Caki2 (cell line): ENCODE results near the gene SNX10. TPM values are rescaled to one million over a fixed set of nuclear protein-coding genes. Genes with fewer than 3 reads are reported as not detected.

ENCODE experiments used
- DNase-seq: peaks from one replicate; pipeline ENCODE4 v3.0.0-alpha.2; 2015; ENCODE audit warnings: low read depth
- in situ Hi-C: cut with HindIII; loops from 2 replicates; pipeline ENCODE4 v1.10.0; 2016; ENCODE audit warnings: low sequenced_read_pairs, low pct_unique_long_range_greater_than_20kb, mixed read lengths
- total RNA-seq: library from RNA; depleted of rRNA; stranded (reverse); fragments of >200 nt; shearing (Covaris generic); gene quantifications from 2 replicates; pipeline ENCODE4 v1.2.3, GENCODE V29; 2014; ENCODE audit warnings: low replicate concordance

Gene SNX10
- total RNA-seq, 1 experiment from 2014 or later: 17.9 TPM

DNA sequence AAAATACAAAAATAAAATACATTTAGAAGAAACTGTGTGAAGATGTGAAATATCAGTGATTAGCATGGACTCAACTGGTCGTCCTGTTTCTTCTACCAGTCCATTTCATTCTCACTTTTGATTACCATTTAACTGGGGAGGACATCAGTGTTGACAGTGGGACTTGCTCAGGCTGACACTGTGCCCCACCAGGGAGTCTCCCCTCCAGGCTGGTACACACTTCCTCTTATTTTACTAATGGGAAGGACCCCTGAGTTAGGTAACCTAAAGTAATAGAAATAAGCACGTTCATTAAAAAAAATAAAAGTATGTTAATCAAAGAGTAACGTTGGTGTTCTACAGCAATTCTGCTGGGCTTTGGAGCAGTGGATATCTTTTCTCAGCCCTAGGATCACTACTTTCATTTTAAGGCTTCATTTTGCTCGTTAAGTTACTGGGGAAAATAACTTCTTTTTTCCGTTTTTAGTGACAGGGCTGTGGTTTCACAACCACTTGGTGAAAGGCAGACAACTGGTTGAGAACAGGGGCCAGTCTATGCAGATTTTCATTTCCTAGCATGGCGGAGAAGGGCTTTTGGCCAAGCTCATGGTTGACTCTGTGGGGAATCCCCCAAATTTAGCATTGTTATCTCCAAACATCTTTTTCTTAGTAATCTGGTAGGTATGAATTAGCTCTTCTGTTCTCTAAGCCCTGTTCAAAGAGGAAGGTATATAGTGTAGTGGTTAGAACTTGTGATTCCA is 2.1 kb downstream of the SNX10 start:
- in situ Hi-C loops: no loop called here
- no peak for DNase-seq

DNA sequence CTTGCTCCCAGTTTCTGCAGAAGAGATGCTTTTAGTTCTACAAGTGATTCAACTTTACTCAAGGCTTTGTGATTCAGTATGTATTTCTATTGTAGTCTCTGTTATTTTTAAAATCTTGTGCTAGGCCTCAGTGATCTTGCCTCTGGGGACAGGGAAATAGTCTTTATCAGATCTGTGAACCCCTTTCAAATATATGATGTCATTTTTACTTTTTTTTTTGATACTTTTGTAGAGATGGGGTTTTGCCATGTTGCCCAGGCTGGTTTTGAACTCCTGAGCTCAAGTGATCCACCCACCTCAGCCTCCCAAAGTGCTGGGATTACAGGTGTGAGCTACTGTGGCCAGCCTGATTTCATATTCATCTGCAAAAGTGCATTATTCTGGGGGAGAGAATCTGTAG is 3.4 kb downstream of the SNX10 start:
- DNase-seq: no peak
- in situ Hi-C loops: no loop called here

GRCh38 chr7:26295586-26295985 is 3.9 kb downstream of the SNX10 start:
- no peak for DNase-seq
- in situ Hi-C loops: no loop called here

- in situ Hi-C loops: no loop called here
- no peak for DNase-seq
These were observed 6.9 kb downstream of the SNX10 start for GRCh38 chr7:26298472-26299058.

GRCh38 chr7:26305090-26305868 is 13.6 kb downstream of the SNX10 start:
- in situ Hi-C loops: no loop called here
- no peak for DNase-seq

DNA sequence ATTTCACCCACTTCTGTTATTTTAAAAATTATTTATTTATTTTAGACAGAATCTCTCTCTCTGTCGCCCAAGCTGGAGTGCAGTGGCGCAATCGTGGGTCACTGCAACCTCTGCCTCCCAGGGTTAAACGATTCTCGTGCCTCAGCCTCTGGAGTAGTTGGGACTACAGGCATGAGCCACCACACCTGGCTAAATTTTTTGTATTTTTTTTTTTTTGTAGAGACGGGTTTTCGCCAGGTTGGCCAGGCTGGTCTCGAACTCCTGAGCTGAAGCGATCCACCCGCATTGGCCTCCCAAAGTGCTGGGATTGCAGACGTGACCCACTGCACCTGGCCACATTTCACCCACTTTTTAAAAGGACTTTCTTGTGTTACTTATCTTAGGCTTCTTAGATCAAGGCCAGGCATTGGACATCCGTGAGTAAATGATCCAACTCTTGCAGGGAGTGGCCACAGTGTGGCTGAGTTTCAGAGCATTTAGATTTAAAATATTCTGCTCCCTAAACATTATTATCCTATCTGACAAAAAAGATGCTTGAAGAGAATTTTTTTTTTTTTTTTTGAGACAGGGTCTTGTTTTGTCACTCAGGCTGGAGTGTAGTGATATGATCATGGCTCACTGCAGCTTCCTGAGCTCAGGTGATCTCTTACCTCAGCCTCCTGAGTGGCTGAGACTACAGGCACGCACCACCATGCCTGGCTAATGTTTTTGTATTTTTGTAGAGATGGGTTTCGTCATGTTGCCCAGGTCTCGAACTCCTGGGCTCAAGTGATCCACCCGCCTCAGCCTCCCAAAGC is 14.4 kb downstream of the SNX10 start:
- in situ Hi-C loops: no loop called here
- no peak for DNase-seq

DNA sequence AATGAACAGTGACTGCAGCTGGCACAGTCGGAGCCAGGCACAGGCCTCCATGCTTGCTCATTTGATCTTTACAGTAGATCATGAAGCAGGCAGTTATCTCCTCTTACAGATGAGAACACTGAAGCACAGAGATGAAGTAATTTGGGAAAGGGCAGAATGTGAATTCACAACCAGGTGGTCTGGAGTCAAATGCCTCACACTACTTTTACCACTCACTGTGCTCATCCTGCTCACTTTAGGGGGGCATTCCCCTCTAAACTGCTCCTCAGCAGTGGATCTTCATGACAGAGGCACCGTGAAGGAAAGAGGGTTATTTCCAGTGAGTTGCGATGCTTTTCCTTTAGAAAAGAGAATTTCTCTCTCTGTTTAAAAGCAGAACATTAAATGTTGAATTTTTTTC is 15.1 kb downstream of the SNX10 start:
- no peak for DNase-seq
- in situ Hi-C loops: no loop called here

GRCh38 chr7:26307226-26307625 is 15.6 kb downstream of the SNX10 start:
- peak; percentile 55 for DNase-seq
- in situ Hi-C loops: no loop called here

GRCh38 chr7:26307791-26308190 is 16.1 kb downstream of the SNX10 start:
- DNase-seq: no peak
- in situ Hi-C loops: no loop called here

GRCh38 chr7:26308551-26308950 is 16.9 kb downstream of the SNX10 start:
- no peak for DNase-seq
- in situ Hi-C loops: no loop called here

GRCh38 chr7:26309089-26309488 is 17.4 kb downstream of the SNX10 start:
- in situ Hi-C loops: no loop called here
- DNase-seq: no peak

GRCh38 chr7:26311798-26312197 is 20.1 kb downstream of the SNX10 start:
- no peak for DNase-seq
- in situ Hi-C loops: no loop called here

DNA sequence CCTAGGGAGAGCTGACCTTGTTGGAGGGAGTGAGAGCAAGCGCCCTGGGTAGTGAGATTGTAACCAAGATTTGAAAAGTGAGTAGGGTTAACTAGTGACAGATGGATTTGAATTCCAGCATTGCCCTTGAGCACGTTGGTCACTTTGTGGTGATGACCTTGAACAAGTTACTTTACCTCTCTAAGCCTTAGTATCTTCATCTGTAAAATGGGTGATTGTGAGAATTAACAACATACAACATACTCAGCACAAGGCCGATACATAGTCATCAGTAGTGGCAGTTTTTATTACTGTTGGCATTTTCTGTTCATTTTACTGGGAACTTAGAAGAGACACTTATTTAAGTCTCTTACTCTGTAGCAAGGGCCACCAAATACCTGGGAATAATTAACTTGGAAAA is 25.5 kb downstream of the SNX10 start:
- in situ Hi-C loops: no loop called here
- DNase-seq: no peak

DNA sequence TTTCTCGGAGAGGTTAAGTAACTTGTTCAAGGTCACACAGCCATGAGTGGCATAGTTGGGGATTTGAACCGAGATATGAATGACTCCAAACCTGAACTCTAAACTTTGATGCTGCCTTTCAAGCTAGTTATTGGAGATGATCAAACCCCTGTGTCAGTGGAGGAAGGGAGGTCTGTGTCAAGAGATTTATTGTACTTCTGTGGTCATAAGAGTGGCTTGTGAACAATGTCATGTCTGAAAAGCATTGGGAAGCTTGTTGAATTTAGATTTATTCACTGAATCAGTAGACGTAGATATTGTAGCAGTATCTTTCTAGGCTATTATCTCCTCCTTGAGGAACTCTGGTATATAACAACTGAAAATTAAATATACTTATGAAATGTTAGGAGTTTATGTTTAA is 27.3 kb downstream of the SNX10 start:
- DNase-seq: no peak
- in situ Hi-C loops: no loop called here

DNA sequence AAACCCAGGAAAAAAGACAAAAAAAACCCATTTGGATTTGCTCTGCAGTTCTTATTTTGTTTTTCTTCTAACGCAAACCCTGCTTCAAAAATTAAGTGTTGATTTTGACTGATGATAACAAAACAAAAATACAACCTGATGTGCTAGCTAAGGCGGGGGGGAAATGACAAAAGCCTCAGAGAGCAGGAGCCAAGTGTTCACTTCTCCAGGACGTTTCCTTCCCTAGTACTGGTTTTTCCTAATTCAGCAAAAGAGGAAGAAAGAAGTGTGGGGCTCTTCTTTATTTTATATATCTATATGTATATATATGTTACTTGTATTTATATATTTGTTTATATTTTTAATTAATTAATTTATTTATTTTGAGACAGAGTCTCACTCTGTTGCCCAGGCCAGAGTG is 28.0 kb downstream of the SNX10 start:
- in situ Hi-C loops: no loop called here
- no peak for DNase-seq

DNA sequence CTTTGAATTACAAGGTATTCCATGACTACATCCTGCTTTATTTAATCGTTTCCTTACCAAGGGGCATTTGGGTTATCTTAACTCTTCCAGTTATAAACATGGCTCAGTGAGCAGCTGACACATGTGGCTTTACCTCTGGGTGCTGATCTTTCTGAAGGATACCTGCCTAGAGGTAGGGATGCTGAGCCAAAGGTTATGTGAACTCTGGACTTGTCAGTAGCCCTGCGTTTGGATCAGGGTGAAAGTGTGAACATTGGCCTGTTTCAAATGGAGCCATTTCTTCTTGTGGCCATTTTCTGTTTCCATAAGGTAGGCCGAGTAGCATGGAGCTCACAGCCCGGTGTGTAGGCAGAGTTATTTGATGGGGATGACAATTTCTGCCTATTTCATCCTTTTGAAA is 29.2 kb downstream of the SNX10 start:
- no peak for DNase-seq
- in situ Hi-C loops: no loop called here

- DNase-seq: peak; percentile 39
- in situ Hi-C loops: no loop called here
These were observed 29.8 kb downstream of the SNX10 start for GRCh38 chr7:26321435-26321834.

DNA sequence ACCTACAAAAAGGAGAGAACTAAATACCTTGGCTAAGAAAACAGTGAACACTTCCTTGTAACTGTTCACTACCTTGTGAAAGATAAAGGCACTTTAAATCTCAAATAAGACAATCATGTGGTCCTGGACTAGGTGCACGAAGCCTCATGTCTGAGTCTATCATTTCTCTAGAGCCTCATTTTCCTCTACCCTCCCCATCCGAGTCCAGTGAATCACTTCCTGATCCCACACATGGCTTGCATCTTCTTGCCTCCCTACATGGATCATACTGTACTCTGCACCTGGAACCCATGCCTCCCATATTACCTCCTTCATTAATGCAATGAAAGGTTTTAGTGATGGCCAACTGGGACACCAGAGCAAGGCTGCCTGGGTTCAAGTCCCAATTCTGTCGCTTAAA is 34.5 kb downstream of the SNX10 start:
- in situ Hi-C loops: no loop called here
- no peak for DNase-seq
